ENCODE measurements around the gene PHB1.

The PHB1 gene

GRCh38 chr17:49414622-49415350 lies at the start of gene PHB1:
PHB1 (minus strand) TSS chr17:49414882; CDS start chr17:49413264, 1,618 bp downstream.
- FAIRE-seq, result no peak
- DNase-seq (ENCODE audit: low spot score), result peak; percentile 99

GRCh38 chr17:49464049-49464448 lies 49.4 kb upstream of the PHB1 start:
- FAIRE-seq, result no peak
- DNase-seq (ENCODE audit: low spot score), result no peak

- FAIRE-seq, result no peak
- no peak for DNase-seq (ENCODE audit: low spot score)
These were observed 46.9 kb upstream of the PHB1 start for GRCh38 chr17:49461580-49461979.

- DNase-seq (ENCODE audit: low spot score) (no peak), FAIRE-seq (no peak)
These were observed 45.7 kb upstream of the PHB1 start for GRCh38 chr17:49460401-49460800.

GRCh38 chr17:49459401-49459984 lies 44.8 kb upstream of the PHB1 start:
- DNase-seq (ENCODE audit: low spot score) (no peak), FAIRE-seq (no peak)

GRCh38 chr17:49457564-49458535 lies 43.2 kb upstream of the PHB1 start:
- FAIRE-seq, result no peak
- no peak for DNase-seq (ENCODE audit: low spot score)

- DNase-seq (ENCODE audit: low spot score) (peak; percentile 85), FAIRE-seq (peak; percentile 99)
These were observed 41.7 kb upstream of the PHB1 start for GRCh38 chr17:49456183-49456965.

GRCh38 chr17:49455272-49455861 lies 40.7 kb upstream of the PHB1 start:
- no peak for FAIRE-seq
- no peak for DNase-seq (ENCODE audit: low spot score)

- FAIRE-seq (peak; percentile 91), DNase-seq (ENCODE audit: low spot score) (peak; percentile 80)
These were observed 39.4 kb upstream of the PHB1 start for GRCh38 chr17:49454050-49454449.

- FAIRE-seq (no peak), DNase-seq (ENCODE audit: low spot score) (no peak)
These were observed 38.0 kb upstream of the PHB1 start for GRCh38 chr17:49452661-49453060.

GRCh38 chr17:49452201-49452600 lies 37.5 kb upstream of the PHB1 start:
- FAIRE-seq (no peak), DNase-seq (ENCODE audit: low spot score) (no peak)

- peak; percentile 91 for FAIRE-seq
- no peak for DNase-seq (ENCODE audit: low spot score)
These were observed 36.1 kb upstream of the PHB1 start for GRCh38 chr17:49450735-49451134.

GRCh38 chr17:49450181-49450580 lies 35.5 kb upstream of the PHB1 start:
- FAIRE-seq, result no peak

GRCh38 chr17:49447628-49448302 lies 33.1 kb upstream of the PHB1 start:
- no peak for FAIRE-seq
- no peak for DNase-seq (ENCODE audit: low spot score)

More at GRCh38 chr17:49450181-49450580, 35.5 kb upstream of the PHB1 start:
- no peak for DNase-seq (ENCODE audit: low spot score)

GRCh38 chr17:49445591-49445990 lies 30.9 kb upstream of the PHB1 start:
- DNase-seq (ENCODE audit: low spot score), result no peak
- FAIRE-seq, result no peak

GRCh38 chr17:49444384-49444783 lies 29.7 kb upstream of the PHB1 start:
- FAIRE-seq (peak; percentile 27), DNase-seq (ENCODE audit: low spot score) (no peak)

- DNase-seq (ENCODE audit: low spot score) (no peak), FAIRE-seq (no peak)
These were observed 29.2 kb upstream of the PHB1 start for GRCh38 chr17:49443862-49444261.

GRCh38 chr17:49442041-49442440 lies 27.4 kb upstream of the PHB1 start:
- DNase-seq (ENCODE audit: low spot score), result no peak
- FAIRE-seq, result no peak

- DNase-seq (ENCODE audit: low spot score) (no peak), FAIRE-seq (no peak)
These were observed 26.9 kb upstream of the PHB1 start for GRCh38 chr17:49441578-49441977.

- FAIRE-seq (no peak), DNase-seq (ENCODE audit: low spot score) (no peak)
These were observed 25.9 kb upstream of the PHB1 start for GRCh38 chr17:49440581-49440980.
